ENCODE measurements around the gene SMIM41.

Gene SMIM41

DNA sequence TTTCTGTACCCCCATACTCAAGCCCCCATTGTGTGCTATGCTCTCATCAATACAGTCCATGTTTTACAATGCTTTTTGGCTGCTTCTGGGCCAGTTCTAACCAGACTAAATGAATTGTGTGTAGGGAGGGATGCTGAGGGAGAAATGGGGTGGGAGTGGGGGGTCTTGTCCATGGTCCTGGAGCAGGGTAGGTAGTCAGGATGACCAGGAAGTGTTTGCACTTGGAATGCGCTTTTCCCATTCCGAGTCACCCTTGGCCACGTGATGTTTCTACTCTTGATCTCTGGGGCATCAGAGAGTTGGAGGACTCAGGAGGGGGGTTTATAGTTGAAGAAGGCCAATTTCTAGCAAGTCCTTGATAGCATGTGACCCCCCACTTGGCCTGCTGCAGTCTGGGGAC, 1.2 kb upstream of the SMIM41 start:
- POLR2A ChIA-PET: interaction anchor here (1.4 kb wide), 1 partner anchor 9 kb away, joined by 3 read pairs; the partner anchor contains the start of gene ATG101

DNA sequence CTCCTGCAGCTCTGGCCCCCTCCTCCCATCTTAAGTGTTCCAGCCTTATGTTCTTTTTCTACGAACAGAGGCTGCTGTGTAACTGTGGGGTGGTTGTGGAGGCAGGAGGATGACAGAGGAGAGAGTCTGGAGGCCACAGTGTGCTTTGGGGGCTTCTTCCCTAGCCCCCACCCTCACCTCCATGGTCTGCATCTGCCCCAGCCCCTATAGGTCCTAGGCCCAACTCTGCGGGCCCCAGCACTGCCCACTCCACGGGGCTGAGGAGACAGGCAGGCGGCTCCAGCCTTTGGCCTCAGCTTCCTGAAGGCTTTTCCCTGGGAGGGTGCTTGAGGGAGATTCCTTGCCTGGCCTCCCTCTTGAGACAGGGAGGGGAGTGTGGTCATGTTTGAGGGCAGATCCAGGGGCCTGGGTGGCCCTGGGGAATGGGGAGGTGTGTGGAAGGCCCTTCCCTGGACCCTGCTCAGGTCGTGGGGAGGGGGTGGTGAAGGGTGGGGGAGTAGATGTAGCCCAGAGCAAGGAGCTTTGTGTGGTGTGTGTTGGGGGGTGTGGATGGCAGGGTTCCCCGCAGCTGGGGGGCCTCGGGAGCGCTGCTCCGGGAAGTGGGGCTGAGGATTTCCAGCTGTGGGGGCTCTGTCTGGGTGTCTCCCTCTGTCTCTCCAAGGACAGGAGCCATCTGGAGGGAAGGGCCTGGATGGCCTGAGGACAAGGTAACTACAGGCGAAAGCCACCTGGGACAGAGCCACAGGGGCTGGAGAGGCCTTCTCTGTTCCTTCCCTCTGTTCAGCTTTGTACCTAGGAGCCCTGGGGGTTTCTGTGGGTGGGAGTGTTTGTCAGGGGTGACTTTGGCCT, 1.1 kb downstream of the SMIM41 start:
- H3K4me3 ChIP-seq (ENCODE audit: low read depth, low read length): no peak overlapping the region
- TF ChIP-seq, protein P1, sequence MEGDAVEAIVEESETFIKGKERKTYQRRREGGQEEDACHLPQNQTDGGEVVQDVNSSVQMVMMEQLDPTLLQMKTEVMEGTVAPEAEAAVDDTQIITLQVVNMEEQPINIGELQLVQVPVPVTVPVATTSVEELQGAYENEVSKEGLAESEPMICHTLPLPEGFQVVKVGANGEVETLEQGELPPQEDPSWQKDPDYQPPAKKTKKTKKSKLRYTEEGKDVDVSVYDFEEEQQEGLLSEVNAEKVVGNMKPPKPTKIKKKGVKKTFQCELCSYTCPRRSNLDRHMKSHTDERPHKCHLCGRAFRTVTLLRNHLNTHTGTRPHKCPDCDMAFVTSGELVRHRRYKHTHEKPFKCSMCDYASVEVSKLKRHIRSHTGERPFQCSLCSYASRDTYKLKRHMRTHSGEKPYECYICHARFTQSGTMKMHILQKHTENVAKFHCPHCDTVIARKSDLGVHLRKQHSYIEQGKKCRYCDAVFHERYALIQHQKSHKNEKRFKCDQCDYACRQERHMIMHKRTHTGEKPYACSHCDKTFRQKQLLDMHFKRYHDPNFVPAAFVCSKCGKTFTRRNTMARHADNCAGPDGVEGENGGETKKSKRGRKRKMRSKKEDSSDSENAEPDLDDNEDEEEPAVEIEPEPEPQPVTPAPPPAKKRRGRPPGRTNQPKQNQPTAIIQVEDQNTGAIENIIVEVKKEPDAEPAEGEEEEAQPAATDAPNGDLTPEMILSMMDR (IDR thresholded peaks at IDR 0.05; ENCODE audit: insufficient read depth, low read length, missing control alignments): no peak
- no peak for DNase-seq (ENCODE audit: low read depth, low spot score)
- ChIA-PET CTCF (interaction anchor here (0.6 to 45.6 kb wide), 9 partner anchors 9 to 90 kb away, joined by 3 to 1695 read pairs (median 5); partner anchors contain the start of gene ATG101), POLR2A (no interaction called here)

More for the DNA sequence above, 1.2 kb upstream of the SMIM41 start:
- DNase-seq (ENCODE audit: low read depth, low spot score): no peak
- H3K4me3 ChIP-seq (ENCODE audit: low read depth, low read length): no peak overlapping the region
- TF ChIP-seq, protein P1 (IDR thresholded peaks at IDR 0.05; ENCODE audit: insufficient read depth, low read length, missing control alignments): no peak
- CTCF ChIA-PET: interaction anchor here (1.0 to 45.6 kb wide), 6 partner anchors 7 to 802 kb away, joined by 3 to 1695 read pairs (median 5); partner anchors contain the start of genes ATG101 and NR4A1

DNA sequence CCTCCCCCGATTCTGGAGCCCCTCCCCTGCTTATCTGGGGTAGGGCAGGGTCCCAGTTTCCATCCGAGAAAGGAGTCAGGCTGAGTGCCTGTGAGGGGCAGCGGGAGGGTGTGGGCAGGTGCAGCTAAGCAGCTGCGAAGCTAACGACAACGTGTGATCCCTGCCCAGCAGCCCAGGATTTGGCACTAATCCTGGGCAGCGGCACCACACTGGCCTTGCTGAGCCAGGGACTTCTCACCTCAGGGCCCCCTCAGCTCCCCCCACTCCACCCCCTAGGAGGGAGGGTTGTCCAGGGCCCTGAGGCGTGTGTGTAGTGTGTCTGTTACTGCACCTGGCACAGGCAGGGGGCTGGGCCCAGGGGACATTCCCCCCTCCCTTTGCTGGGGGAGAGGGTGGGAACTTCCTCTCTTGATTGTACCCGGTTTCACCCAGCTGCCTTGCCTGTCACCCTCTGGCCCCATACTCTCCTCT, 1.8 kb downstream of the SMIM41 start:
- POLR2A ChIA-PET: no interaction called here
- TF ChIP-seq, protein P1 (IDR thresholded peaks at IDR 0.05; ENCODE audit: insufficient read depth, low read length, missing control alignments): no peak

DNA sequence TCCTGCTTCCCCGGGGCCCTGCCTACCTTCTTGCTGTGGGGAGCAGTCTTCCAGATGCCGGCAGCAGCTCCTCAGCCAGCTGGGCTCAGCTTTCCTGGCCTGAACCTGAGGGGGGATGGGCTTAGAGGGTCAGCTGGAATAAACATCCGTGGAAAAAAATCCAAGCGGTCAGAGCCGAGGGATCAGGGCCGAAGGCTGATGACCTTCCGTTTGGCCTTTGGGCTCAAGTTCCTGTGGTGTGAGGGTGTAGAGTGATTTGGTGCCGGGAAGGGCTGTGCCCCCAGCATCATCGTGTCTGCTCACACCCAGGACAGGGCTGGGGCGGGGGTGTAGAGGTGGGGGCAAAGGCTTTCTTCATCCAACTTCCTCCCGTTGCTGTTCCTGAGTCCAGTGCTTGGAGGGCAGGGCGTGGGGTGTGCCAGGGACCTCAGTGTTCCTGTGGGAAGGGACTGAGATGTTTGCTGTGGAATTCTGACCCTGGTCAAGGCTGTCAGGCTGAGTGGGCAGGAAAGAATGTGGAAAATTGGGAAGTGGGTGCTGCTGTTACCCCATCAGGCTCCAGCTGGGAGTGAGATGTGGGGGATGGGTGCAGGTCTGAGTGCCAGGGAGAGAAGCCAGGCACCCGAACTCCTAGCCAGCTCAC, 2.6 kb downstream of the SMIM41 start:
- ChIA-PET POLR2A (interaction anchor here (1.0 kb wide), 2 partner anchors 20 to 56 kb away, joined by 3 to 4 read pairs; no protein-coding TSS in a partner anchor), CTCF (interaction anchor here (0.8 to 45.6 kb wide), 24 partner anchors 9 to 91 kb away, joined by 3 to 1695 read pairs (median 5); partner anchors contain the start of genes ATG101 and TAMALIN)
- H3K4me3 ChIP-seq (ENCODE audit: low read depth, low read length): no peak overlapping the region
- no peak for DNase-seq (ENCODE audit: low read depth, low spot score)
- TF ChIP-seq, protein P1 (IDR thresholded peaks at IDR 0.05; ENCODE audit: insufficient read depth, low read length, missing control alignments): no peak

More for the DNA sequence above, 1.8 kb downstream of the SMIM41 start:
- no peak overlapping the region for H3K4me3 ChIP-seq (ENCODE audit: low read depth, low read length)
- CTCF ChIA-PET: interaction anchor here (0.6 to 45.6 kb wide), 14 partner anchors 10 to 91 kb away, joined by 3 to 1695 read pairs (median 11); partner anchors contain the start of genes ATG101 and TAMALIN
- DNase-seq (ENCODE audit: low read depth, low spot score): no peak

DNA sequence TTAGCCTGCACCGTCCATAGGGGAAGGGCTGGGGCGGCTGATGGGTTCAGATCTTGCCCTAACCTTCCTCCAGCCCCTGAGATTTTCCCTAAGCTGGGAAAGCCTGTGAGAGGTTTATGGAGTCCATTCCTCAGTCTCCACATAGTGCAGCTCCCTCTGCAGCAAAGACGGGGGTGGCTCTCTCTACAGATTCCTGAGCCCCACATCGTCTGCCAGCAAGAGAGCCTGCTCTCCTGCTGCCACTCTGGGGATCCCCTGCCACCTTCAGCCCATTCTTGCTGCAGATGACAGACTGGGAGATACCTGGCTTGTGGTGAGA, 3.1 kb downstream of the SMIM41 start:
- DNase-seq (ENCODE audit: low read depth, low spot score): no peak
- ChIA-PET CTCF (interaction anchor here (0.8 to 45.6 kb wide), 25 partner anchors 9 to 92 kb away, joined by 3 to 1695 read pairs (median 5); partner anchors contain the start of genes ATG101 and TAMALIN), POLR2A (interaction anchor here (1.0 kb wide), 2 partner anchors 20 to 57 kb away, joined by 3 to 4 read pairs; no protein-coding TSS in a partner anchor)
- no peak overlapping the region for H3K4me3 ChIP-seq (ENCODE audit: low read depth, low read length)
- TF ChIP-seq, protein P1 (IDR thresholded peaks at IDR 0.05; ENCODE audit: insufficient read depth, low read length, missing control alignments): no peak

All from AG04449 (cell line).